GM12878 (cell line): Measurements from ENCODE around the gene CLN3. TPM values are rescaled to one million over a fixed set of nuclear protein-coding genes. Genes with fewer than 3 reads are reported as not detected.
A peak's percentile ranks its signal among the peaks of the same experiment; 100 is the strongest.
"Not testable (repeated sequence)": the region's sequence is repeated elsewhere in the genome, so short reads cannot be mapped to it uniquely, and the experiment has no call there.

Source experiments
- ATAC-seq: fragments of 200-7000 bp; cut with Tn5 transposase; 3 replicates; pipeline ENCODE4 v1.9.1; 2020; ENCODE audit warnings: mild to moderate bottlenecking, moderate library complexity
- BruUV-seq: library from RNA; stranded (reverse); fragments of 400-500 nt; replicated peaks from 2 replicates; lab custom pipeline; 2021; lab: Mats Ljungman, UMichigan
- CTCF ChIA-PET: fragments of 300-600 bp; sonication (Branson Sonifier 250); formaldehyde crosslinking; extraction: SDS; loops from one replicate; lab custom pipeline; 2021; ENCODE audit warnings: inconsistent platforms; lab: Yijun Ruan, JAX
- POLR2A ChIA-PET: fragments of 350-600 bp; formaldehyde crosslinking; extraction: SDS; loops from one replicate; lab custom pipeline; 2021; ENCODE audit warnings: inconsistent platforms; lab: Charles Lee
- RAD21 ChIA-PET: fragments of 300-600 bp; sonication (Branson Sonifier 250); formaldehyde crosslinking; loops from one replicate; lab custom pipeline; 2023; ENCODE audit warnings: antibody characterized with exemption; ENCODE audit not compliant: unreplicated experiment; lab: Charles Lee
- SMC1A ChIA-PET: fragments of 300-600 bp; sonication (Branson Sonifier 250); formaldehyde crosslinking; loops from one replicate; lab custom pipeline; 2023; ENCODE audit not compliant: unreplicated experiment, uncharacterized antibody; lab: Charles Lee
- DNase-seq: peaks from one replicate; pipeline ENCODE4 v3.0.0-alpha.2; 2011; ENCODE audit warnings: low read depth, low spot score
- FAIRE-seq: peaks from 3 replicates; lab custom pipeline; 2011; peaks lifted over from hg19 to GRCh38; lab: Jason Lieb, UNC
- H2AFZ ChIP-seq: 2 replicates; pipeline ENCODE4 v1.6.0; 2011; ENCODE audit warnings: low read depth, low read length, control low read depth; ENCODE audit not compliant: control insufficient read depth
- H3K27ac ChIP-seq: 2 replicates; pipeline ENCODE4 v1.5.1; 2011; ENCODE audit warnings: control low read depth; ENCODE audit not compliant: control insufficient read depth, insufficient read depth
- H3K27me3 ChIP-seq, 2 experiments: replicated peaks in 1 of 2; 2 replicates each; pipeline versions ENCODE4 v1.6.0 to v1.6.1; 2011; ENCODE audit warnings: low read length in 1 of 2; ENCODE audit not compliant: control insufficient read depth in 2 of 2, insufficient read depth in 2 of 2
- H3K36me3 ChIP-seq, 2 experiments: 2 replicates each; pipeline ENCODE4 v1.5.1; 2011; ENCODE audit warnings: low read length in 1 of 2; ENCODE audit not compliant: control insufficient read depth in 2 of 2, insufficient read depth in 2 of 2
- H3K4me1 ChIP-seq: 2 replicates; pipeline ENCODE4 v1.6.1; 2011; ENCODE audit warnings: mild to moderate bottlenecking, low read length, moderate library complexity, mixed read lengths; ENCODE audit not compliant: control insufficient read depth, insufficient read depth
- H3K4me2 ChIP-seq: 2 replicates; pipeline ENCODE4 v1.6.0; 2011; ENCODE audit warnings: control low read depth; ENCODE audit not compliant: control insufficient read depth, insufficient read depth
- H3K4me3 ChIP-seq: fragments of 200-600 bp; sonication (generic); 2 replicates; pipeline ENCODE4 v1.5.1; 2016
- H3K79me2 ChIP-seq: 2 replicates; pipeline ENCODE4 v1.6.0; 2011; ENCODE audit warnings: low read length; ENCODE audit not compliant: control insufficient read depth, insufficient read depth
- H3K9ac ChIP-seq: 2 replicates; pipeline ENCODE4 v1.8.0; 2011; ENCODE audit warnings: low read length, control low read depth, mixed read lengths; ENCODE audit not compliant: control insufficient read depth, insufficient read depth
- H3K9me3 ChIP-seq: replicated peaks from 3 replicates; pipeline ENCODE4 v1.5.1; 2011; ENCODE audit warnings: mild to moderate bottlenecking, low read length; ENCODE audit not compliant: control insufficient read depth, insufficient read depth
- H4K20me1 ChIP-seq: 2 replicates; pipeline ENCODE4 v1.6.0; 2011; ENCODE audit not compliant: control insufficient read depth, insufficient read depth
- E2F4 ChIP-seq: IDR thresholded peaks from 2 replicates; pipeline ENCODE4 v1.6.1; 2012; ENCODE audit warnings: low read depth, low read length, improper control_type of control experiment
- HDAC2 ChIP-seq: fragments of 200-600 bp; sonication (generic); IDR thresholded peaks from 2 replicates; pipeline ENCODE4 v1.6.1; 2017
- WGBS: methylation state at CpG from one replicate; pipeline ENCODE4 v1.1.6; 2016; ENCODE audit warnings: low lambda C conversion rate; ENCODE audit not compliant: insufficient replicate concordance, insufficient coverage; ENCODE audit errors: missing lambda C conversion rate; 5-methylcytosine and 5-hydroxymethylcytosine counted together
- in situ Hi-C: fragments of 300-500 bp; cut with MboI; formaldehyde crosslinking; loops from 9 replicates; pipeline ENCODE4 v1.14.3; 2018; ENCODE audit warnings: mixed read lengths
- intact Hi-C: fragments of 100-400 bp; cut with micrococcal nuclease; formaldehyde crosslinking; loops from one replicate; pipeline ENCODE4 v1.14.2; 2022; ENCODE audit not compliant: unreplicated experiment
- polyA plus RNA-seq, 11 experiments: library from polyadenylated mRNA; depleted of rRNA in 4 of 11; unstranded in 6 of 11; stranded (reverse) in 5 of 11; fragments of >200 nt; fragmentation: Nextera tagmentation in 4 of 11; fragmentation: Illumina TruSeq in 1 of 11; extraction: Ambion mirVana in 4 of 11; extraction: Trizol in 1 of 11; gene quantifications; 1 replicate in 1 of 11; 2 replicates in 10 of 11; pipeline versions ENCODE4 v1.2.1 to v1.2.3, GENCODE V29; 2011 to 2016; ENCODE audit warnings: inconsistent platforms in 2 of 11, missing spikeins in 2 of 11, low read depth in 1 of 11
- total RNA-seq, 4 experiments: library from RNA; depleted of rRNA in 3 of 4; stranded (reverse); fragments of >200 nt in 3 of 4; fragmentation: Illumina TruSeq in 1 of 4; extraction: Trizol in 1 of 4; gene quantifications; 2 replicates each; pipeline versions ENCODE4 v1.2.1 to v1.2.3, GENCODE V29; 2013 to 2021

Gene CLN3
- total and polyA plus RNA-seq, 10 of the 15 experiments (the other 5 are each of a cell fraction or from before 2014, with no cell fraction given), result 2.3 to 25.0 (median 16.6) TPM

GRCh38 chr16:28501258-28502232 lies 9.7 kb upstream of the CLN3 start (continued):
- no peak for TF ChIP-seq E2F4
- no peak for TF ChIP-seq HDAC2

GRCh38 chr16:28500476-28501180 lies 8.8 kb upstream of the CLN3 start:
- POLR2A ChIA-PET, result interaction anchor here (0.7 kb wide), 1 partner anchor 53 kb away, joined by 3 read pairs; the partner anchor contains the start of gene SGF29
- H3K27ac ChIP-seq, H3K4me1 ChIP-seq, H3K79me2 ChIP-seq, H3K9me3 ChIP-seq, BruUV-seq, H3K27me3 ChIP-seq, in situ Hi-C loops, RAD21 ChIA-PET, H2AFZ ChIP-seq, intact Hi-C loops, H3K9ac ChIP-seq, FAIRE-seq, H3K36me3 ChIP-seq, CTCF ChIA-PET, H3K4me2 ChIP-seq, DNase-seq, H4K20me1 ChIP-seq, SMC1A ChIA-PET, H3K4me3 ChIP-seq: not testable (repeated sequence)
- peak; percentile 32 for ATAC-seq
- WGBS, result 55% methylated on average over 17 of the region's 18 CpGs
